GM19025 (cell line): ENCODE data around the gene CCSER1.
"Not testable (repeated sequence)": the region's sequence is repeated elsewhere in the genome, so short reads cannot be mapped to it uniquely, and the experiment has no call there.

ENCODE experiments used
- ATAC-seq: cut with Tn5 transposase; IDR thresholded peaks from one replicate; pipeline ENCODE4 v1.9.1; 2021; ENCODE audit warnings: mild to moderate bottlenecking, low read depth, moderate library complexity; ENCODE audit not compliant: unreplicated experiment

Gene CCSER1

DNA sequence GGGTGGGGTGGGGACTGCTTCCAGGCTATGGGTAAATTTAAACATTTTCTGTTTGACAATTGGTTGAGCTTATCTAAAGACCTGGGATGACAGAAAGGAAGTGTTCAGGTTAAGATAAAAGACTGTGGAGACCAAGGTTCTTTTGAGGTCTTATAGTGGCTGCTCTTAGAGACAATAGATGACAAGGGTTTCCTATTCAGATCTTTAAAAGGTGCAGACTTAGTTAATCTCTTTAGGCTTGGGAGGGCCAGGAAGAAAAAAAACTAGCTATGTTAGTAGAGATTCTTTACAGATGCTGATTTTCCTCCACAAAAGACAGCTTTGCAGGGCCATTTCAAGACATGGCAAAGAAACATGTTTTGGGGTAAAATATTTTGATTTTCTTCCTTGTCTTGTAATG lies 972.5 kb downstream of the CCSER1 start:
- ATAC-seq: no peak

DNA sequence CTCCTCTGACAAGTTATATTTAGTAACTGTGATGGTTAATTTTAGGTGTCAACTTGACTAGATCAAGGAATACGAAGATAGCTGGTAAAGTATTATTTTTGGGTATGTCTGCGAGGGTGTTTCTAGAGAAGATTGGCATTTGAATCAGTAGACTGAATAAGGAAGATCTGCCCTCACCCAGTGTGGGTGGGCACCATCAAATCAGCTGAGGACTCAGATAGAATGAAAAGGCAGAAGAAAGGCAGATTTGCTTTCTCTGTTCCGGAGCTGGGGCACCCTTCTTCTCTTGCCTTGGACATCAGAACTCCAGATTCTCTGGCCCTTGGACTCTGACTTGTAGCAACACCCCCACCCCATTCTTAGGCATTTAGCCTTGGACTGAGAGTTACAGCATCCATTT lies 981.6 kb downstream of the CCSER1 start:
- no peak for ATAC-seq

DNA sequence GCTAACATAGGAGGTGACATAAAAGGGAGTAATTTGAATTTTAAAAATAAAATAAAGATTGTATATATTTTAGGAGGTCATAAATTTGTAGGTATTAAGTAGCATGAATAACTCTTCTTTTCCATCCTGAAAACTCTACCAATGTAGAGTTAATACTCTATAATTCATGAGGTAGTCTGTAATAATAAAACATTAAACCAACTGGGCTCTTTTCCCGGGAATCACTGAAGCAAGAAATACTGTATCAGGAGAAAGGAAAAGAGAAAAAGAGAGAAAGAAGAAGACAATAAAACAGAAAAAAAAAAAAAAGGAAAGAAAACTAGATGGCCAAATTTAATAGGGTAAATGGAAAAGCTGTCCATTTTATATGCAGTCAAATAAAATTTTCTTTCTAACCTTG lies 984.4 kb downstream of the CCSER1 start:
- ATAC-seq: no peak

DNA sequence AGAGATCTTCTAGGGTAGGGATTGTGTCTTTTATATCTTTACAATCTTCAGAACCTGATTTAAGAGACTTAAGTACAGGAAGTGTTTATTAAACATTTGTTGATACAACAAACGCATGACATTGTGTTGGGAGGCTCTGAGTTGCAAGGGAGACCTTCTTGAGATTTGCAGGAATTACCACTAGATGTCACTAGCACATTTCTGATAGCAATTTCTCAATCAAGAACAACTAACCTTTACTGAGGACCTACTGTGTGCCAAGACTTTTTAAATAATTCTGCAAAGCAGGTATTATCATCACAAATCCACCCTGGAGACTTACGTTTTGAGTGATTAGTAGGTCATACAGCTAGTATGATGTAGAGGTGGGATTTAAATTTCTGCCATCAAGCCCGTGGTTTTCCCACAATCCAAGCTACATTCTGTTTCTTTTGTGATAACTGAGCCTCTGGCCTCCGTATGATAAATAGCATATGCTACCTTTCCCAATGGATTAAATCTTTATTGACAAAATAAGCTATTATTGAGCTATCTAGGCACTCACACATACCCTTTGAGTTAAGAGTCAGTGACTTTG lies 986.0 kb downstream of the CCSER1 start:
- peak; percentile 61 for ATAC-seq

DNA sequence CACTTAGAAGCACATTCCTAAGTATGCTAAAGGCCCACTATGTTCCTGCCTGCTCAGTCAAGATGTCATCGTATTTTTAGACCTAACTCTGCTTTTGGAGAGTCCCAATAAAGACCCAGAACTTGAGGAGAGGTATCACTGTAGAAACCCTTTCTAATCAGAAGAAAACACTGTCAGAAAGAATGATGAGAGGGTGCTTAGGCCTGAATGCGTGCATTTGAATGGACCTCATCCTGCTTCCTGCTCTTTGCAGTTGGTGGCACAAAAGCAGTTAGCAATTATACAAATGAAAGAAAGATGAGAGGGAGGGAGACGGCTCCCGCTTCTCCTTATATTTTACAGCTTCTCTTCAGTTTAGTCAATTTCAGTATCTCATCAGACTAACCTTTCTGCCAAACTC lies 987.2 kb downstream of the CCSER1 start:
- ATAC-seq: no peak

DNA sequence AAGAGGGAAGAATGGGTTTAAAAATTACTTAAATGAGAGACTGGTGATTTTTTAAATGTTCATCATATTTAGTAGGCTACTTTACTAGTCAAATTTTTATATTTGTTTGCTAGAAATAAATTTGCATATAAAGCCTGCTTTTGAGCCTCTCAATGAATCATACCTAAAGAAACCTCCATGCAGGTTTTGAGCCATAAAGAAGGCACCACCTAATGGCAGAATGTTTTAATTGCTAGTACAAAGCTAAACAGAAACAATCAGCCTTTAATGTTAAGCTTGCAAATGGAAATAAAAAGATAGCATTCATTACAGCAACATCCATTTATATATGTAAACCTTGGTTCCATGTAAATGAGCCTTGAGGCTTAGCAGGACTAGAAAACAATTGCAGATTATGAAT lies 989.7 kb downstream of the CCSER1 start:
- no peak for ATAC-seq

DNA sequence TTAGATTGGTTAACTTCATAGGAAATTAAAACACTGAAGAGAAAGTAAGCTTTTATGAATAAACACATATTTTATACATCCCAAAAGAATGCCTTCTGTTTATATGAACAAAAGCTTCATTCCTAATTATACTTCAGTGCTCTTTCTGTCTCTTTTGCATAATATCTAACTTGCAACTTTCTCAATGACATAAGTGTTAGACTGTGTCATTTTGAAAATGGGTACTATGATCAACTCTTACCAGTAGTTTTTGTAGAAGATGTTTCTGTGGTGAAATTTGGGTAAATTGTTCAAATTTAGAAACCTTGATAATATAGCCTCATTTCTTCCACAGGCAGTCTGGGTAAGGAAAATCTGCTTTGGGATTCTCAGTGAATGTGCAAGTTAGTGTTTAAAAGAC lies 991.4 kb downstream of the CCSER1 start:
- ATAC-seq: peak; percentile 74

DNA sequence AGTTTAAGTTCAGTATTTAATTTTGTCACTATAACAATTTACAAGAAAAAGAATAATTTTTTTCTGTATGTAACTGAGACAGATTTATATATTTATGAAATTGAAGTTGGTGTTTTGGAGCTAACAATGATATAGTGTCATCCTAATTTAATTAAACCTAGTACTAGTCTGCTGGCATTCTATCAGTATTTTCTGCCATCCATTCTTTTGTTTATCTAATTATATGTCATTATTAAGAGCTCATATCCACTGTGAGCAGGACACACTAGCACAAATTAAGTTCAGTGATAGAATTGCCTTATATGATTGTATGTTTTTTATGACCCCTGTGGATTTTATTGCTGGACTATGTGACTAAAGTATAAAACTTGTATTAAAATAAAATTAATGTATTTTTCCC lies 996.5 kb downstream of the CCSER1 start:
- no peak for ATAC-seq

DNA sequence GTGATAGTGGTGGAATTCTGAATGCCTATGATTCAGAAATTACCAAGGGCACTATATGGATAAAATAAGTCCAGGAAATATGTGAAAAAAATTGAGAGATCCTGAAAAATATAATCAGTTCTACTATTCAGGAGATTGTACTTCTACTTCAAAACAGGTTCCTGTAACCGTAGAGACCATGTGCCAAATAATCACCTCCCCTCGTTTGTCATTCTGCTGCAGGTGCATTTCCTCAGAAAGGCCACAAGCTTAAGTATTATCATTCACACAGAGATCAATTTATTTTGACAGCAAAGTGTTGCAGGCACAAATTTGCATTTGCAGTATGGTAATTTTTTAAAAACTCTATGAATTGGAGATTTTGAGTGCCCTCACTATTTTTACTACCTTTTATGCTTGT lies 1000.0 kb downstream of the CCSER1 start:
- ATAC-seq: no peak

DNA sequence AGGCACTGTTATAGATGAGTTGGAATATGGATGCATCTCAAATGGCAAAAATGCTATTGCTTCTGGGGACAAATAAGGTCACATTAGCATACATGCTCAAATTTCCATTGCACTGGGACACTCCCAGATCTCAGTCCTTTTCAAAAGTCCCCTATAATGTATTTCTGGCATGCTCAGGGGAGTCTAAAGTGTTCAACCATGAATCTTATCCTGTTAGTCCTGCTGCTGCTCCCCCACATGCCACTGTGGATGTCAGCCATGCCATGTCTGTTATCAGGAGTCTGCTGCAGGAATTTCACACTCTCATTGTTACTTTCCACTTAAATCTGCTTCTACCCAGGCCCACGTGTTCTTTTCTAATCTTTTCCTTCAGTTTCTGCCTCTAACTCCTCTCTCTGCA lies 1000.6 kb downstream of the CCSER1 start:
- ATAC-seq: no peak

DNA sequence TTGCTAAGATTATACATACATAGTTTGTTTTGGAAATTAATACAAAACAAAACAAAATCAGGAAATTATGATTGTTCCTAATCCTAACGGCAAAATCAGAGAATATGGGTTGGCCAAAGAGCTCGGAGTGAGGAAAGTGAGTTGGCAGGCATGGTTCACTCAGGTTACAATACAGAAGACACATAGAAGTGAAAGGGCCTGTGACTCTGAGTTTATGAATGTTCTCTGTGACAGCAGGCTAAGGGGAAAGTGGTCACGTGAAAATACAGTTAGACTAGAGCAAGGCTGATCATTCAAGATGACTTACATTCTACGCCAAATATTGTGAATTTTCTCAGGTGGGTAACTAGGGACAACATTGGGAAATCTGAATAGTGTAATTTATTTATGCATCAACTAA lies 1001.3 kb downstream of the CCSER1 start:
- no peak for ATAC-seq

DNA sequence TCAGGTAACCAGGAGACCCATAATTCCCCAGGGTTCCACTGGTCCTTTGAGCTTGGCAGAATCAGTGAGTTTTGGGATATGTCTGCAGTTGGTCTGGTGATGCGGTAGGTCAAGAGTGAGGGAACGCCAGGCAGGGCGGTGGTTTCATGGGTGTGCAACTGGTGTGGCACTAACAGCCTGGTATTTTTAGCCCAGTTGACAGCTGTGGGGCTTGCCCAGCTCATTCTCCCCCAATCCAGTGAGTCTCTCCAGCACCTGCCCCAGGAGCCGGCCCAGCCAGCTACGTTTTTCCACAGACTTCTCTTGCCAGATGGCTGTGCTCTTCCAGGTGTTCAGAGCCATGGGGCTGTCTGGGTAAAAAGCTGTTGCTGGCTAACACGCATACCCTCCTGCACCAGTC lies 1019.9 kb downstream of the CCSER1 start:
- ATAC-seq: no peak

DNA sequence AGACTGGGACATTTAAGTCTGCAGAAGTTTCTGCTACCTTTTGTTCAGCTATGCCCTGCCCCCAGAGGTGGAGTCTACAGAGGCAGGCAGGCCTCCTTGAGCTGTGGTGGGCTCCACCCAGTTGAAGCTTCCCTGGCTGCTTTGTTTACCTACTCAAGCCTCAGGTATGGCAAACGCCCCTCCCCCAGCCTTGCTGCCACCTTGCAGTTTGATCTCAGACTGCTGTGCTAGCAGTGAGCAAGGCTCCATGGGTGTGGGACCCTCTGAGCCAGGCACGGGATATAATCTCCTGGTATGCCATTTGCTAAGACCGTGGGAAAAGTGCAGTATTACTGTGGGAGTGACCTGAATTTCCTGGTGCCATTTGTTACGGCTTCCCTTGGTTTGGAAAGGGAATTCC lies 1026.8 kb downstream of the CCSER1 start:
- not testable (repeated sequence) for ATAC-seq

DNA sequence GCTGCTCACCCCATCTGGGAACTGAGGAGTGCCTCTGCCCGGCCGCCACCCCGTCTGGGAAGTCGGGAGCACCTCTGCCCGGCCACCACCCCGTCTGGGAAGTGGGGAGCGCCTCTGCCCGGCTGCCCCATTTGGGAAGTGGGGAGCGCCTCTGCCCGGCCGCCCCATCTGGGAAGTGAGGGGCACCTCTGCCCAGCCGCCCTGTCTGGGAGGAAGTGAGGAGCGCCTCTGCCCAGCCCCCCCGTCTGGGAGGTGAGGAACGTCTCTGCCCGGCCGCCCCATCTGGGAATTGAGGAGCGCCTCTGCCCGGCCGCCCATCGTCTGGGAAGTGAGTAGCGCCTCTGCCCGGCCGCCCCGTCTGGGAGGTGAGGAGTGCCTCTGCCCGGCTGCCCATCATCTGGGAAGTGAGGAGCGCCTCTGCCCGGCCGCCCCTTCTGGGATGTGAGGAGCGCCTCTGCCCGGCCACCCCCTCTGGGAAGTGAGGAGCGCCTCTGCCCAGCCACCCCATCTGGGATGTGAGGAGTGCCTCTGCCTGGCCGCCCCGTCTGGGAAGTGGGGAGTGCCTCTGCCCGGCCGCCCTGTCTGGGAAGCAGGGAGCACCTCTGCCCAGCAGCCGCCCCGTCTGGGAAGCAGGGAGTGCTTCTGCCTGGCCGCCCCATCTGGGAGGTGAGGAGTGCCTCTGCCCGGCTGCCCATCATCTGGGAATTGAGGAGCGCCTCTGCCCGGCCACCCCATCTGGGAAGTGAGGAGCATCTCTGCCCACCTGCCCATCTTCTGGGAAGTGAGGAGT lies 1040.9 kb downstream of the CCSER1 start:
- ATAC-seq: not testable (repeated sequence)

DNA sequence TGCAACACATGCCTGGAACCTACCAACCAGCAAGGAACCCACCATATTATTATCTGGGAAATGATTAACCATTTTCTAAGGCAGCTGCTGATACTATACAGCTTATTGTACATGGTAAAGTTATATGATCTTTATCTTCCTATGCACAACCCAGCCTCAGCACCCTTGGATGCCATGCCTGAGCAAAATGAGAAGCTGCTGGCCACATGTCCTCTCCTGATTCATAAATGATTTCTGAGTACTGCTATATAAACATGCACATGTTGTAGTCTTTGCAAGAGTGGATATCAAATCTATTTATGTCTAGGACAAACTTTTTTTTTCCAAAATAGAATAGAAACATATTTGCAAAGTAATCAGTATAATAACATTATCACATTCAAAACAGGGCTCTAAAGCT lies 1043.6 kb downstream of the CCSER1 start:
- ATAC-seq: no peak

DNA sequence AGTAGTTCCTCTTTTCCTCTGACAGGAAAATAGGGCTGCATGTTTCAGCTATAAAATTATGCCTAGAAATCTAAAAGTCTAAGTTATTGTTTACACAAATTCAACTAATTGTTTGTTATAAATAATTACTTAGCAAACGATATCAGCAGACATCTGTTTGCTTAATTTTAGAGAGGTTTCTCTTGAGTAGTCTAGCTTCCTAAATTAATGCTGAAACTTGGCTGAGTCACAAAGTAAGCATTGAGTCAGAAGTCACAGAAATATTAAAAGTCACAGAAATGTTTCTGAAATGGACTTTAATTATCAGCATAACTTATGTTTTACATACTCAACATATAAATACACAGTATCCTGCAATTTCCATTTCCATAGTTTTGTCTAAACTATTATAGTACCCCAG lies 1044.0 kb downstream of the CCSER1 start:
- ATAC-seq: no peak

DNA sequence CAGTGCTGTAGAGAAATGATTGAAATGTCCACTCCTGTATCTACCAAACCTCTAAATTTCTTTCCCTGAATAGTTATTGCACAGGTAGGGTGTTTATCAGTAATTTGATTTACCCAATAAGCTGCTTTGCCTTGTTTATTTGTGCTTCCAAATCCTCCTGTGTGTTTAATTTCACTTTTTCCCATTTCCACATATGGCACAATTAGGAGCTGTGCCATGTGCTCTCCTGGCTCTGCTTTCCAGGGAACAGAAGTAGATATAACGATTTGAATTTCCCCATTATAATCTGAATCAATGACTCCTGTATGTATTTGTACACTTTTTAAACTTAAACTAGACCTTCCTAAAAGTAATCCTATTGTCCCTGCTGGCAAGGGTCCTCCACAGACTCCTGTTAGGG lies 1057.9 kb downstream of the CCSER1 start:
- not testable (repeated sequence) for ATAC-seq

DNA sequence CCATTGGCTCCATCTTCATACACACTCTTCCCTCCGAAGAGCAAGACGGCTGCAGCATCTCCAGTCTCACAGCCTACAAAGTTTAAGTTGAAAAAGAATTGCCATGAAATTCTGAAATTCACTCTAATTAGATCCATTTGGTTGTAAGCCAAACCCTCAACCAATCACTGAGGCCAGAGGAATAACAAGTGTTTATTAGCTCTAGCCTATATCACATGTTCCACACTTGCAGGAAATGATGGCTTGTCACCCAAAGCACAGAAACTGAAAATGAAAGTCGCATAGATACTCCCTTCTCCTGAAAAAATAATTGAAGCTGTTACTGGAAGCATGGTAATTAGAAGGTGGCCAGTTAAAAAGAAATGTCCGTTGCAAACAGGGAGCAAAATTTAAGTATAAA lies 1071.8 kb downstream of the CCSER1 start:
- ATAC-seq: peak; percentile 52

DNA sequence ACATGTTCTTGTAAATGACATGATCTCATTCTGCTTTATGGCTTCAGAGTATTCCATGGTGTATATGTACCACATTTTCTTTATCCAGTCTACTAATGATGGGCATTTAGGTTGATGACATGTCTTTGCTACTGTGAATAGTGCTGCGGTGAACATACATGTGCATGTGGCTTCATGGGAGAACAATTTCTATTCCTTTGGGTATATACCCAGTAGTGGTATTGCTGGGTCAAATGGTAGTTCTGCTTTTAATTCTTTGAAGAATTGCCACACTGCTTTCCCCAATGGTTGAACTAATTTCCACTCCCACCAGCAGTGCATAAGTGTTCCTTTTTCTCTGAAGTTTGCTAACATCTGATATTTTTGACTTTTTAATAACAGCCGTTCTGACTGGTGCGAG lies 1080.3 kb downstream of the CCSER1 start:
- ATAC-seq: no peak

DNA sequence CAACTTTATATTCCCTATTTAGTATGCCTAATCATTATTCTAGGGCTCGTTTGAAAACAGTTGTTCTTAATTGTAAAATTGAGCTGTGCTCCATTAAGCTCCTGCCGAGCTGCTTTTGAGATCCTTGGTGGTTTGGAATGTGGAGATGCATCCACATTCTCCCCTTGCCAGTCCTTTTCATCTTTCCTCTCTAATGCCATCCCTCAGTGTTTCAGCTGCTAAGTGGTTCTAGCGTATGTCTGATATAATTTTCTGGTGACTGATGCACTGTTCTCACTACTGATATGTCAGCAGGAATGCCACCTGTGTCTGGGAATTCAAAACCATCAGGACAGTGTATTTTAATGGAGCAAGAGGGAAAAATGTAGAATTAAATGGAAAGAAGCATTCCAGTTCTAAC lies 1085.0 kb downstream of the CCSER1 start:
- ATAC-seq: no peak

DNA sequence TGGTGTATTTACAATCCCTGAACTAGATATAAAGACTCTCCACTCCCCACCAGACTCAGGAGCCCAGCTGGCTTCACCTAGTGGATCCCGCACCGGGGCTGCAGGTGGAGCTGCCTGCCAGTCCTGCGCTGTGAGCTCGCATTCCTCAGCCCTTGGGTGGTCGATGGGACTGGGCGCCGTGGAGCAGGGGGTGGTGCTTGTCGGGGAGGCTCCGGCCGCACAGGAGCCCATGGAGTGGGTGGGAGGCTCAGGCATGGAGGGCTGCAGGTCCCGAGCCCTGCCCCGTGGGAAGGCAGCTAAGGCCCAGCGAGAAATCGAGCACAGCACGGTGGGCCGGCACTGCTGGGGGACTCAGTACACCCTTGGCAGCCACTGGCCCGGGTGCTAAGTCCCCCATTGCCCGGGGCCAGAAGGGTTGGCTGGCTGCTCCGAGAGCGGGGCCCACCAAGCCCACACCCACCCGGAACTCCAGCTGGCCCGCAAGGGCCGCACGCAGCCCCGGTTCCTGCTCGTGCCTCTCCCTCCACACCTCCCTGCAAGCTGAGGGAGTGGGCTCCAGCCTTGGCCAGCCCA lies 1090.7 kb downstream of the CCSER1 start:
- ATAC-seq: not testable (repeated sequence)

DNA sequence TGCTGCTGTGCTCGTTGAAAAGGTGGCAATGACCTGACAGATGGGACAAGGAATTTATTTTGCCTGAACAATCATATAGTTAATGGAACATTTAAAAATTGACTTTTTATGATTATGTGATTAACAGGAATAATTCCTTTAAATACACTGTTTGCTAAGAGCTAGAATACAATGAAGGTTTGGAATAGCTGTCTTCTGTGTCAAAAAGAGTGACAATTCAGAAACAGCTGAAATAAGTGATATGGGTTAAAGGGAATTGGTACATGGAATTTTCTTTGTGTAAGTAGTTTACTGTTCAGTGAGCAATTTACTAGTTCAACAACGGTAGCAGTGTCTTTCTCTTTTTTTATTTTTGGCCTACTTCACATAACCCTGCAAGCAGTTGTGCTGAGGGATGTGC lies 1093.1 kb downstream of the CCSER1 start:
- no peak for ATAC-seq
